Activated CD4-positive, alpha-beta T cell treated with anti-CD3 and anti-CD28 coated beads, Interleukin-2, amount 50 U/mL, for 4 hours (primary cell): Measurements from ENCODE around the gene COL18A1.
"Not testable (repeated sequence)": the region's sequence is repeated elsewhere in the genome, so short reads cannot be mapped to it uniquely, and the experiment has no call there.

Source experiments
- DNase-seq, 2 experiments: peaks; one replicate each; pipeline ENCODE4 v3.0.0-alpha.2; 2020

The COL18A1 gene

GRCh38 chr21:45367402-45368351, 37.3 kb upstream of the COL18A1 start:
- no peak for DNase-seq

- not testable (repeated sequence) for DNase-seq
Observed at GRCh38 chr21:45369018-45369417, 35.9 kb upstream of the COL18A1 start.

GRCh38 chr21:45370575-45370974, 34.4 kb upstream of the COL18A1 start:
- DNase-seq = no peak

GRCh38 chr21:45371081-45371480, 33.9 kb upstream of the COL18A1 start:
- DNase-seq = no peak

GRCh38 chr21:45371655-45372054, 33.3 kb upstream of the COL18A1 start:
- no peak for DNase-seq

- no peak for DNase-seq
Observed at GRCh38 chr21:45372732-45373355, 32.1 kb upstream of the COL18A1 start.

- DNase-seq = no peak
Observed at GRCh38 chr21:45373991-45374816, 30.8 kb upstream of the COL18A1 start.

GRCh38 chr21:45374826-45375455, 30.0 kb upstream of the COL18A1 start:
- DNase-seq = no peak

- DNase-seq = no peak
Observed at GRCh38 chr21:45376459-45377324, 28.3 kb upstream of the COL18A1 start.

GRCh38 chr21:45377325-45377709, 27.6 kb upstream of the COL18A1 start:
- DNase-seq = no peak

GRCh38 chr21:45377866-45378257, 27.1 kb upstream of the COL18A1 start:
- DNase-seq = no peak

GRCh38 chr21:45378258-45378966, 26.6 kb upstream of the COL18A1 start:
- DNase-seq = no peak

GRCh38 chr21:45379171-45379900, 25.6 kb upstream of the COL18A1 start:
- no peak for DNase-seq

GRCh38 chr21:45379901-45380330, 25.0 kb upstream of the COL18A1 start:
- no peak for DNase-seq

GRCh38 chr21:45380566-45380965, 24.4 kb upstream of the COL18A1 start:
- DNase-seq = no peak

GRCh38 chr21:45381036-45381787, 23.8 kb upstream of the COL18A1 start:
- no peak for DNase-seq

- DNase-seq = no peak
Observed at GRCh38 chr21:45381865-45382696, 22.9 kb upstream of the COL18A1 start.

- no peak for DNase-seq
Observed at GRCh38 chr21:45382697-45382997, 22.3 kb upstream of the COL18A1 start.

- DNase-seq = no peak
Observed at GRCh38 chr21:45383111-45383614, 21.8 kb upstream of the COL18A1 start.
